A549 (cell line): ENCODE results near the gene RANBP3. TPM values are rescaled to one million over a fixed set of nuclear protein-coding genes. Genes with fewer than 3 reads are reported as not detected.
A peak's percentile ranks its signal among the peaks of the same experiment; 100 is the strongest.

Experiments
- ATAC-seq, 2 experiments: fragments of 200-7000 bp in 1 of 2; fragments of >200 bp in 1 of 2; cut with Nextera tagmentation in 1 of 2; cut with Tn5 transposase in 1 of 2; 3 replicates each; pipeline versions ENCODE4 v1.8.0 to v1.9.1; 2018 to 2020; ENCODE audit warnings: mild to moderate bottlenecking in 1 of 2, moderate library complexity in 1 of 2
- CTCF ChIA-PET: fragments of 300-600 bp; sonication (Branson Sonifier 250); formaldehyde crosslinking; extraction: SDS; loops from one replicate; lab custom pipeline; 2021; ENCODE audit warnings: antibody characterized with exemption, inconsistent platforms; lab: Yijun Ruan, JAX
- POLR2A ChIA-PET: fragments of 350-600 bp; formaldehyde crosslinking; extraction: SDS; loops from one replicate; lab custom pipeline; 2021; ENCODE audit warnings: antibody characterized with exemption, inconsistent platforms; lab: Yijun Ruan, JAX
- DNase-seq, 2 experiments: peaks; one replicate each; pipeline versions ENCODE4 v3.0.0 to v3.0.0-alpha.2; 2011 to 2016; ENCODE audit warnings: low read depth in 1 of 2, low spot score in 1 of 2
- FAIRE-seq: peaks from 2 replicates; lab custom pipeline; 2011; peaks lifted over from hg19 to GRCh38; lab: Jason Lieb, UNC
- H3K27ac ChIP-seq, 2 experiments: fragments of >200 bp; sonication (Bioruptor Twin); formaldehyde crosslinking; 3 replicates each; pipeline ENCODE4 v1.5.1; 2016 to 2017
- H3K4me1 ChIP-seq: fragments of >200 bp; sonication (Bioruptor Twin); formaldehyde crosslinking; 3 replicates; pipeline ENCODE4 v1.6.1; 2016
- H3K4me2 ChIP-seq: fragments of >200 bp; sonication (Bioruptor Twin); formaldehyde crosslinking; 3 replicates; pipeline ENCODE4 v1.6.1; 2016
- H3K4me3 ChIP-seq: fragments of >200 bp; sonication (Bioruptor Twin); formaldehyde crosslinking; 3 replicates; pipeline ENCODE4 v1.5.1; 2016
- H3K9me3 ChIP-seq: fragments of >200 bp; sonication (Bioruptor Twin); formaldehyde crosslinking; 3 replicates; pipeline ENCODE4 v1.6.1; 2016
- CBX8 ChIP-seq: fragments of 200-600 bp; sonication (generic); IDR thresholded peaks from 2 replicates; pipeline ENCODE4 v1.6.1; 2016
- CEBPB ChIP-seq, 2 experiments: fragments of >200 bp in 1 of 2; sonication (Bioruptor Twin) in 1 of 2; formaldehyde crosslinking in 1 of 2; IDR thresholded peaks; 2 replicates each; pipeline ENCODE4 v1.6.1; 2012 to 2016
- CHD2 ChIP-seq: fragments of 150-350 bp; IDR thresholded peaks from 2 replicates; pipeline ENCODE4 v1.6.1; 2014; ENCODE audit warnings: low read length; ENCODE audit not compliant: partially characterized antibody
- EHF ChIP-seq: fragments of 250-450 bp; sonication (Bioruptor Pico); IDR thresholded peaks from 2 replicates; pipeline ENCODE4 v1.5.0; 2020; ENCODE audit warnings: mild to moderate bottlenecking
- GATA3 ChIP-seq: IDR thresholded peaks from 2 replicates; pipeline ENCODE4 v1.6.1; 2012; ENCODE audit warnings: borderline replicate concordance
- HDAC2 ChIP-seq: fragments of 200-600 bp; sonication (generic); IDR thresholded peaks from 2 replicates; pipeline ENCODE4 v1.6.1; 2016
- HEYL ChIP-seq: fragments of 250-450 bp; sonication (Bioruptor Pico); IDR thresholded peaks from 2 replicates; pipeline ENCODE4 v1.8.0; 2021; ENCODE audit warnings: mild to moderate bottlenecking, moderate library complexity
- HOXA7 ChIP-seq: fragments of 250-450 bp; sonication (Bioruptor Pico); IDR thresholded peaks from 2 replicates; pipeline ENCODE4 v1.5.0; 2020; ENCODE audit warnings: mild to moderate bottlenecking, moderate library complexity
- HOXB13 ChIP-seq: fragments of 250-450 bp; sonication (Bioruptor Pico); IDR thresholded peaks from 2 replicates; pipeline ENCODE4 v1.5.0; 2020; ENCODE audit warnings: low read depth, mild to moderate bottlenecking, moderate library complexity
- JUN ChIP-seq, 2 experiments: fragments of >200 bp; sonication (Bioruptor Twin); formaldehyde crosslinking; IDR thresholded peaks; 2 replicates in 1 of 2; 3 replicates in 1 of 2; pipeline ENCODE4 v1.6.1; 2016 to 2017
- KDM5A ChIP-seq: fragments of 200-600 bp; sonication (generic); IDR thresholded peaks from 2 replicates; pipeline ENCODE4 v1.6.1; 2016; ENCODE audit warnings: antibody characterized with exemption, mild to moderate bottlenecking
- NFE2L2 ChIP-seq: fragments of 150-350 bp; conservative IDR thresholded peaks from 2 replicates; pipeline ENCODE4 v1.6.1; 2014; ENCODE audit warnings: low read length
- POLR2AphosphoS2 ChIP-seq: conservative IDR thresholded peaks from 2 replicates; pipeline ENCODE4 v1.6.1; 2012; ENCODE audit warnings: low read length, improper control_type of control experiment, inconsistent platforms
- RAD21 ChIP-seq, 2 experiments: fragments of >200 bp in 1 of 2; sonication (Bioruptor Twin) in 1 of 2; formaldehyde crosslinking in 1 of 2; IDR thresholded peaks in 1 of 2; conservative IDR thresholded peaks in 1 of 2; 2 replicates in 1 of 2; 3 replicates in 1 of 2; pipeline ENCODE4 v1.6.1; 2012 to 2018; ENCODE audit warnings: inconsistent platforms in 1 of 2
- RNF2 ChIP-seq: fragments of 200-600 bp; sonication (generic); IDR thresholded peaks from 2 replicates; pipeline ENCODE4 v1.6.1; 2016; ENCODE audit warnings: low read depth, mild to moderate bottlenecking, antibody characterized with exemption, moderate library complexity, borderline replicate concordance
- SMC3 ChIP-seq: fragments of >200 bp; sonication (Bioruptor Twin); formaldehyde crosslinking; IDR thresholded peaks from 3 replicates; pipeline ENCODE4 v1.6.1; 2018; ENCODE audit warnings: inconsistent platforms
- TFCP2L1 ChIP-seq: fragments of 250-450 bp; sonication (Bioruptor Pico); IDR thresholded peaks from 2 replicates; pipeline ENCODE4 v1.5.0; 2021; ENCODE audit warnings: mild to moderate bottlenecking
- ZC3H11A ChIP-seq: fragments of 450-650 bp; IDR thresholded peaks from 2 replicates; pipeline ENCODE4 v1.6.1; 2014; ENCODE audit warnings: antibody characterized with exemption, mild to moderate bottlenecking
- ZFP36 ChIP-seq: fragments of 450-650 bp; IDR thresholded peaks from 2 replicates; pipeline ENCODE4 v1.6.1; 2014; ENCODE audit warnings: borderline replicate concordance; ENCODE audit not compliant: partially characterized antibody
- ZNF302 ChIP-seq: fragments of 250-450 bp; sonication (Bioruptor Pico); IDR thresholded peaks from 2 replicates; pipeline ENCODE4 v1.9.0; 2021; ENCODE audit warnings: inconsistent platforms, mild to moderate bottlenecking, moderate library complexity
- WGBS: methylation state at CpG from one replicate; pipeline ENCODE4 v1.1.6; 2017; ENCODE audit errors: missing lambda C conversion rate; 5-methylcytosine and 5-hydroxymethylcytosine counted together
- polyA plus RNA-seq, 4 experiments: library from polyadenylated mRNA; depleted of rRNA in 3 of 4; stranded (reverse); fragments of >200 nt; fragmentation: RNase III in 1 of 4; extraction: RNeasy Plus Mini Kit Qiagen cat#74134 plus additional on column Dnase treatment in 1 of 4; gene quantifications; 2 replicates in 3 of 4; 3 replicates in 1 of 4; pipeline ENCODE4 v1.2.3, GENCODE V29; 2011 to 2017
- TF ChIP-seq, protein P1 (sequence below): IDR thresholded peaks from 2 replicates; pipeline ENCODE4 v1.6.1; 2012
- TF ChIP-seq, protein P2 (sequence below): fragments of >200 bp; sonication (Bioruptor Twin); formaldehyde crosslinking; IDR thresholded peaks from 3 replicates; pipeline ENCODE4 v1.5.1; 2016
- TF ChIP-seq, protein P3 (sequence below): fragments of 150-350 bp; IDR thresholded peaks from 2 replicates; pipeline ENCODE4 v1.6.1; 2014; ENCODE audit warnings: low read depth, mild to moderate bottlenecking, low read length
- TF ChIP-seq, protein P4 (sequence below): fragments of >200 bp; sonication (Bioruptor Twin); formaldehyde crosslinking; IDR thresholded peaks from 3 replicates; pipeline ENCODE4 v1.6.1; 2016

Gene RANBP3
- polyA plus RNA-seq, 2 of the 4 experiments (the other 2 are of a cell fraction), result 39.2 to 53.5 TPM

DNA sequence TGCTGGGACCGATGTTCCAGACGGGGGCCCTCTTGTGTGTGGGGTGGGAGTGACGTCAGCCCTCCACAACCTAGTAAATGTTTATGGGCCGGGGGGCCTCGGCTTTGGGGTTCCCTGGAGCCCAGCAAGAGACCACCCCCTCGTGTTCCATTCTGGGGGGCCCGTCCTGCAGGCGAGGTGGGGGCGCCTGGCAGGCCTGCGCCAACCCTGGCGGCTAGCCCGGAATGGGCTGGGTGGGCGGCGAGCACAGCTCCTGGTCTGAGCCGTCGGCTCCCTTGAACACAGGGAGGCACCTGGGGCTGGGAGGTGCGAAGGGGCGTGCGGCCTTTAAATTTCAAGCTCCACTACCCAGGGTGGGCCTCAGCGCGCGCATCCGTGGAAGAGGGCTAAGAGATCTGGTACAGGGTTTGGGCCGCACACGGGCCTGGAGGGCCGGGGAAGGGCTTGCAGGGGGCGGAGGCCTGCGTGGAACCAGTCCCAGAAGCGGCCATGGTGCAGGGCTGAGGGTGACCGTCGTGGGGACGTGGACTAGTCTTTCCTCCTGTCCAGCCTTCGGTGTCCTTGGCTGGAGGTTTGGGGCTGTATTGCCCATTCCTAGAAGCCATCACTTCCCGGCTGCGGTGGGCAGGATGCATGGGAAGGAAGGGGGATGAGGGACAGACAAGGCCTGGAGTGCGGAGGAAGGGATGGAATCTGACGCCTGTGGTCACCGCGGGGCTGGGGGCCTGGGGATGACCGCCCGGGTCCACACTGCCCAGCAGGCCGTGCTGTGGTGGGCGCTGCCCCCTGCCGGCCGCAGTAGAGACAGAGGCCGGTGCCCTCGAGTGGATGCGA is 85.8 kb downstream of the RANBP3 start:
- ChIA-PET POLR2A (interaction anchor here (2.5 kb wide), 1 partner anchor 64 kb away, joined by 11 read pairs; no protein-coding TSS in a partner anchor), CTCF (interaction anchor here (0.8 to 5.5 kb wide), 15 partner anchors 9 to 119 kb away, joined by 3 to 56 read pairs (median 4); partner anchors contain the start of genes NDUFA11 and NRTN)
- Histone ChIP-seq H3K4me3 (no peak overlapping the region), H3K4me1 (0 out of 3 replicates have a peak, but pooled peaks cover 3% of the 10 kb centered on the region), H3K4me2 (no peak overlapping the region), H3K9me3 (no peaks in the 10 kb centered on the region), H3K27ac (peak overlapping the region in 1 of 2 experiments; percentile 50; a peak in 2 of 6 replicates)
- TF ChIP-seq HOXA7 (no peak), NFE2L2 (no peak), CEBPB (IDR thresholded peaks at IDR 0.05) (no peak), JUN (IDR thresholded peaks at IDR 0.05) (no peak), TFCP2L1 (CRISPR knock-in tag) (no peak), RAD21 (conservative IDR thresholded peaks at IDR 0.05 in 1 of 2, IDR thresholded peaks at IDR 0.05 in 1 of 2) (peak; percentile 72 to 80), GATA3 (no peak), SMC3 (peak; percentile 76), ZNF302 (CRISPR knock-in tag) (no peak)
- TF ChIP-seq, protein P1, sequence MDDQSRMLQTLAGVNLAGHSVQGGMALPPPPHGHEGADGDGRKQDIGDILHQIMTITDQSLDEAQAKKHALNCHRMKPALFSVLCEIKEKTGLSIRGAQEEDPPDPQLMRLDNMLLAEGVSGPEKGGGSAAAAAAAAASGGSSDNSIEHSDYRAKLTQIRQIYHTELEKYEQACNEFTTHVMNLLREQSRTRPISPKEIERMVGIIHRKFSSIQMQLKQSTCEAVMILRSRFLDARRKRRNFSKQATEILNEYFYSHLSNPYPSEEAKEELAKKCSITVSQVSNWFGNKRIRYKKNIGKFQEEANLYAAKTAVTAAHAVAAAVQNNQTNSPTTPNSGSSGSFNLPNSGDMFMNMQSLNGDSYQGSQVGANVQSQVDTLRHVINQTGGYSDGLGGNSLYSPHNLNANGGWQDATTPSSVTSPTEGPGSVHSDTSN, result 0 out of 2 replicates have a peak, but pooled peaks have one; percentile 22
- TF ChIP-seq, protein P2, sequence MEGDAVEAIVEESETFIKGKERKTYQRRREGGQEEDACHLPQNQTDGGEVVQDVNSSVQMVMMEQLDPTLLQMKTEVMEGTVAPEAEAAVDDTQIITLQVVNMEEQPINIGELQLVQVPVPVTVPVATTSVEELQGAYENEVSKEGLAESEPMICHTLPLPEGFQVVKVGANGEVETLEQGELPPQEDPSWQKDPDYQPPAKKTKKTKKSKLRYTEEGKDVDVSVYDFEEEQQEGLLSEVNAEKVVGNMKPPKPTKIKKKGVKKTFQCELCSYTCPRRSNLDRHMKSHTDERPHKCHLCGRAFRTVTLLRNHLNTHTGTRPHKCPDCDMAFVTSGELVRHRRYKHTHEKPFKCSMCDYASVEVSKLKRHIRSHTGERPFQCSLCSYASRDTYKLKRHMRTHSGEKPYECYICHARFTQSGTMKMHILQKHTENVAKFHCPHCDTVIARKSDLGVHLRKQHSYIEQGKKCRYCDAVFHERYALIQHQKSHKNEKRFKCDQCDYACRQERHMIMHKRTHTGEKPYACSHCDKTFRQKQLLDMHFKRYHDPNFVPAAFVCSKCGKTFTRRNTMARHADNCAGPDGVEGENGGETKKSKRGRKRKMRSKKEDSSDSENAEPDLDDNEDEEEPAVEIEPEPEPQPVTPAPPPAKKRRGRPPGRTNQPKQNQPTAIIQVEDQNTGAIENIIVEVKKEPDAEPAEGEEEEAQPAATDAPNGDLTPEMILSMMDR, result peak; percentile 64
- FAIRE-seq, result no peak
- 33% methylated on average over 36 of the region's 48 CpGs for WGBS
- DNase-seq, result peak; percentile 33 to 46
- ATAC-seq, result peak; percentile 69 to 89

DNA sequence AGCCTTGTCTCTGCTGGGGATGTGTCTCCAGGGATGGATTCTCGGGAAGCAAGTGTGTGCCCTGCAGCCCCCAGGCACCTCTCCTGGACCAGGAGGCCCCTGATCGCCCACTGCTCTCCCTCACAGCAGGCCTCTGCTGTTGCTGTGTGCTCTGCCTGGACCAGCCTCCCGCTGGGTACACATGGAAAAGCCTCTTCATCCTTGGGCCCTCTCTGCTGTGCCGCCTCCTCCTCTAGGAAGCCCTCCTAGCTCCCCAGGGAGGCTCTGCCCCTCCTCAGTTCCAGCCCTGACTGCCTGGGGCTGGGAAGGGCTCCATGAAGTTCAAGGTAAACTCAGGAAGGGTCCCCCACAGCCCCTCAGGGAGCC is 86.4 kb downstream of the RANBP3 start:
- ATAC-seq, result peak in 1 of 2 experiments; percentile 15; a peak in 3 of 6 replicates
- POLR2A ChIA-PET, result interaction anchor here (2.5 kb wide), 1 partner anchor 63 kb away, joined by 11 read pairs; no protein-coding TSS in a partner anchor
- Histone ChIP-seq H3K4me1 (0 out of 3 replicates have a peak, but pooled peaks cover 3% of the 10 kb centered on the region), H3K27ac (0 out of 6 replicates have a peak overlapping the region, but pooled peaks of 1 of the 2 experiments have one; percentile 20), H3K9me3 (no peaks in the 10 kb centered on the region), H3K4me3 (no peak overlapping the region), H3K4me2 (no peak overlapping the region)
- WGBS, result 50% methylated on average over 1 of the region's 4 CpGs
- FAIRE-seq, result no peak
- TF ChIP-seq ZC3H11A (no peak), ZFP36 (peak; percentile 45)
- CTCF ChIA-PET, result interaction anchor here (0.8 to 5.5 kb wide), 13 partner anchors 8 to 119 kb away, joined by 3 to 56 read pairs (median 4); partner anchors contain the start of genes NDUFA11 and NRTN
- no peak for DNase-seq

DNA sequence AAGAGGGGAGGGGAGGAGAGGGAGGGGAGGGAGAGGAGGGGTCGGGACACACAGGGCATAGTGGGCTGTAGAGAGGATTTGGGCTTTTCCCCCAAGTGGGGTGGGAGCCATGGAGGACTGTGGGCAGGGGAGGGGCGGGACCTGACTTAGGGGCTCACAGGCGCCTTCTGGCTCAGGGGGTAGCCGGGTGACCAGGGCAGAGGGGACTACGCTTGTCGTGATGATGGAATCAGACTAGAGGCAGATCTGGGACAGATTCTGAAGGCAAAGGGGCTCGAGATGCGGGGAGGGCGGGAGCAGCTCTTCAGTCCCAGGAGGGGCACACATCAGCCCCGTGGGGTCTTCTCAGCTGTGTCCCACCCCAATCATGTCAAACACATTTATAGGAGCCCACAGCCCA is 87.8 kb downstream of the RANBP3 start:
- no peak overlapping the region for H3K4me3 ChIP-seq
- 0 out of 3 replicates have a peak, but pooled peaks cover 3% of the 10 kb centered on the region for H3K4me1 ChIP-seq
- ChIA-PET CTCF (interaction anchor here (1.0 to 5.5 kb wide), 6 partner anchors 44 to 117 kb away, joined by 3 to 56 read pairs (median 12); partner anchors contain the start of gene NRTN), POLR2A (interaction anchor here (2.5 kb wide), 1 partner anchor 62 kb away, joined by 11 read pairs; no protein-coding TSS in a partner anchor)
- H3K27ac ChIP-seq, result peak overlapping the region in 1 of 2 experiments; percentile 53; a peak in 1 of 6 replicates
- no peak; a peak in 1 of 6 replicates for ATAC-seq
- DNase-seq, result no peak
- FAIRE-seq, result no peak
- H3K4me2 ChIP-seq, result 0 out of 3 replicates have a peak overlapping the region, but pooled peaks have one; percentile 8
- 67% methylated on average over 8 of the region's 10 CpGs for WGBS
- no peaks in the 10 kb centered on the region for H3K9me3 ChIP-seq
- no peak for TF ChIP-seq RNF2
- TF ChIP-seq HEYL, result no peak
- TF ChIP-seq, protein P1, result no peak
- no peak for TF ChIP-seq HDAC2
- no peak for TF ChIP-seq EHF (CRISPR knock-in tag)
- TF ChIP-seq ZNF302 (CRISPR knock-in tag), result no peak
- TF ChIP-seq GATA3, result no peak
- TF ChIP-seq, protein P3, sequence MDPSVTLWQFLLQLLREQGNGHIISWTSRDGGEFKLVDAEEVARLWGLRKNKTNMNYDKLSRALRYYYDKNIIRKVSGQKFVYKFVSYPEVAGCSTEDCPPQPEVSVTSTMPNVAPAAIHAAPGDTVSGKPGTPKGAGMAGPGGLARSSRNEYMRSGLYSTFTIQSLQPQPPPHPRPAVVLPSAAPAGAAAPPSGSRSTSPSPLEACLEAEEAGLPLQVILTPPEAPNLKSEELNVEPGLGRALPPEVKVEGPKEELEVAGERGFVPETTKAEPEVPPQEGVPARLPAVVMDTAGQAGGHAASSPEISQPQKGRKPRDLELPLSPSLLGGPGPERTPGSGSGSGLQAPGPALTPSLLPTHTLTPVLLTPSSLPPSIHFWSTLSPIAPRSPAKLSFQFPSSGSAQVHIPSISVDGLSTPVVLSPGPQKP, result no peak
- TF ChIP-seq HOXB13 (CRISPR knock-in tag), result no peak
- no peak for TF ChIP-seq KDM5A
- no peak for TF ChIP-seq CBX8
- TF ChIP-seq CHD2, result no peak
- no peak for TF ChIP-seq POLR2AphosphoS2
- TF ChIP-seq, protein P4, sequence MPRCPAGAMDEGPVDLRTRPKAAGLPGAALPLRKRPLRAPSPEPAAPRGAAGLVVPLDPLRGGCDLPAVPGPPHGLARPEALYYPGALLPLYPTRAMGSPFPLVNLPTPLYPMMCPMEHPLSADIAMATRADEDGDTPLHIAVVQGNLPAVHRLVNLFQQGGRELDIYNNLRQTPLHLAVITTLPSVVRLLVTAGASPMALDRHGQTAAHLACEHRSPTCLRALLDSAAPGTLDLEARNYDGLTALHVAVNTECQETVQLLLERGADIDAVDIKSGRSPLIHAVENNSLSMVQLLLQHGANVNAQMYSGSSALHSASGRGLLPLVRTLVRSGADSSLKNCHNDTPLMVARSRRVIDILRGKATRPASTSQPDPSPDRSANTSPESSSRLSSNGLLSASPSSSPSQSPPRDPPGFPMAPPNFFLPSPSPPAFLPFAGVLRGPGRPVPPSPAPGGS, result no peak
